ENCODE data around the gene RNLS. TPM values are rescaled to one million over a fixed set of nuclear protein-coding genes. Genes with fewer than 3 reads are reported as not detected.

RNLS gene
- total and polyA plus RNA-seq, 3 donors from 2014 or later = 13.0 to 27.4 (median 27.1) TPM

DNA sequence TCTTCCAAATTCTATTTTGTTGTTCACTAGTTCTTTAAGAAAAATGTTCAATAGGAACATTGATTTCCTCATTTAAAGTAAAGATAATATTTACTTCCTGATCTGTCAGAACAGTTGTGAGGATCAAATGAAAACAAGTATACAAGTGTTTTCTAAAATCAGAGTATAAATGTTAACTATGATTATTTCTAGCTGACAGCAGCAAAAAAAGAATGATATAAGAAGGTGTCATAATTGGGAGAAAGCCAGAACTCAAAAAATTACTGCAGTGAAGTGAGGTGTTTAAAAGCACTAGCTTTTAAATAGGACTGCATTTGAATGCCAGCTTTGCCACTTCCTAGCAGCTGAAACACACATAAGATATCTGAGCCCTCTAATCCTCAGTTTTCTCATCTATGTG, 283.3 kb downstream of the RNLS start:
- no peaks in the 10 kb centered on the region for H3K27me3 ChIP-seq
- H3K4me1 ChIP-seq = no peaks in the 10 kb centered on the region
- H3K36me3 ChIP-seq (ENCODE audit: low read depth, missing control alignments) = no peaks in the 10 kb centered on the region
- H3K27ac ChIP-seq = no peak overlapping the region
- H3K4me3 ChIP-seq = no peak overlapping the region
- intact Hi-C loops (cut with DNase I; ENCODE audit: low total_unique reads) = no loop called here
- TF ChIP-seq CTCF (IDR thresholded peaks at IDR 0.05) (no peak), POLR2A (IDR thresholded peaks at IDR 0.05) (no peak)
- no peak for DNase-seq
- H3K9me3 ChIP-seq = no peaks in the 10 kb centered on the region

DNA sequence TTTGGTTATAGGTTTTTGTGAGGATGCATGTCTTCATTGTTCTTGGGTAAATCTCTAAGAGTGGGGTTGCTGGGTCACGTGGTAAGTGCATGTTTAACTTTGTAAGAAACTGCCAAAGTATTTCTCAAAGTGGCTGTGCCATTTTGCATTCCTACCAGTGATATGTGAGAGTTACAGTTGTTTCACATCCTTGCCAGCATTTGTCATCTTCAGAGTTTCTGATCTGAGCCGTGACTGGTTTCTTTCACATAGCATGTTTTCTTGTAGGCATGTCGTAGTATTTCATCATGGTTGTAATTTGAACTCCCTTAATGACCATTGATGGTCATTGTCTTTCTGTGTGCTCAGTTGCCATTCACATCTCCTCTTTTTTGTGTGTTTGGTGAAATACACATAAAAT, 286.0 kb downstream of the RNLS start:
- intact Hi-C loops (cut with DNase I; ENCODE audit: low total_unique reads) = no loop called here
- no peak overlapping the region for H3K27ac ChIP-seq
- TF ChIP-seq CTCF (IDR thresholded peaks at IDR 0.05) (no peak), POLR2A (IDR thresholded peaks at IDR 0.05) (no peak)
- no peaks in the 10 kb centered on the region for H3K9me3 ChIP-seq
- DNase-seq = no peak
- no peak overlapping the region for H3K4me3 ChIP-seq
- H3K36me3 ChIP-seq (ENCODE audit: low read depth, missing control alignments) = no peaks in the 10 kb centered on the region
- H3K27me3 ChIP-seq = no peaks in the 10 kb centered on the region
- 97 to 98% methylated on average over 3 of the region's 3 CpGs for WGBS, 2 donors
- H3K4me1 ChIP-seq = no peaks in the 10 kb centered on the region

GRCh38 chr10:88293651-88294230, 289.4 kb downstream of the RNLS start:
- no peak overlapping the region for H3K4me3 ChIP-seq
- H3K36me3 ChIP-seq (ENCODE audit: low read depth, missing control alignments) = no peaks in the 10 kb centered on the region
- no peaks in the 10 kb centered on the region for H3K27me3 ChIP-seq
- no peaks in the 10 kb centered on the region for H3K9me3 ChIP-seq
- intact Hi-C loops (cut with DNase I; ENCODE audit: low total_unique reads) = no loop called here
- H3K4me1 ChIP-seq = no peaks in the 10 kb centered on the region
- no peak for TF ChIP-seq CTCF (IDR thresholded peaks at IDR 0.05)
- H3K27ac ChIP-seq = no peak overlapping the region
- 95% methylated on average over 3 of the region's 3 CpGs for WGBS, 2 donors
- DNase-seq = no peak

DNA sequence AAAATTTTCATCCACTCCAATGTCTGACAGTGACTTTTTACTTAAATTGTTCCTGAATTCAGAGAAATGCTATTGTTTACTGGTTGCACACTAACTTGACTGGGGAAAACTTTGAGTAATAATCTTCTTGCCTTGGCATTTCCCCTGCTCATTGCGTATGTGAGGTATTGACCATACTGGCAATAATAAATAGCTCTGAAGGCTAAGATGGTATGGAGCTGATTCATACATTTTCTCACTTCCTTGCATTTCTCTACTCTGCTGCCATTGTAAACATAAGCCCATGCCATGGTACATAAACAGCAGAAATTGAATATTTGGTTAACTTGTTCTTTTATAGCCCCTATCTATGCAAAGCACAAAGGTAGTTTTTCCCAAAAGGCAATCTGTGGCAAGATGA, 290.0 kb downstream of the RNLS start:
- no peak for DNase-seq
- Histone ChIP-seq H3K36me3 (ENCODE audit: low read depth, missing control alignments) (no peaks in the 10 kb centered on the region), H3K27ac (no peak overlapping the region), H3K9me3 (no peaks in the 10 kb centered on the region), H3K27me3 (no peaks in the 10 kb centered on the region), H3K4me3 (no peak overlapping the region), H3K4me1 (no peaks in the 10 kb centered on the region)
- intact Hi-C loops (cut with DNase I; ENCODE audit: low total_unique reads) = no loop called here
- 90 to 97% methylated on average over 1 of the region's 1 CpG for WGBS, 2 donors
- TF ChIP-seq POLR2A (IDR thresholded peaks at IDR 0.05) (no peak), CTCF (IDR thresholded peaks at IDR 0.05) (no peak)

GRCh38 chr10:88292185-88292514, 291.0 kb downstream of the RNLS start:
- H3K4me3 ChIP-seq = no peak overlapping the region
- H3K36me3 ChIP-seq (ENCODE audit: low read depth, missing control alignments) = no peaks in the 10 kb centered on the region
- no peaks in the 10 kb centered on the region for H3K4me1 ChIP-seq
- DNase-seq = no peak
- intact Hi-C loops (cut with DNase I; ENCODE audit: low total_unique reads) = no loop called here
- no peaks in the 10 kb centered on the region for H3K27me3 ChIP-seq
- TF ChIP-seq CTCF (IDR thresholded peaks at IDR 0.05) (no peak), POLR2A (IDR thresholded peaks at IDR 0.05) (no peak)
- H3K9me3 ChIP-seq = no peaks in the 10 kb centered on the region
- H3K27ac ChIP-seq = no peak overlapping the region

Measured in testis (tissue), 3 donors.